Activated CD4-positive, alpha-beta T cell treated with anti-CD3 and anti-CD28 coated beads, Interleukin-2, amount 50 U/mL, for 48 hours (primary cell): Measurements from ENCODE around the gene NFAT5.
"Not testable (repeated sequence)": the region's sequence is repeated elsewhere in the genome, so short reads cannot be mapped to it uniquely, and the experiment has no call there.

Experiments used
- DNase-seq, 2 experiments: peaks; one replicate each; pipeline ENCODE4 v3.0.0-alpha.2; 2020

NFAT5 gene

DNA sequence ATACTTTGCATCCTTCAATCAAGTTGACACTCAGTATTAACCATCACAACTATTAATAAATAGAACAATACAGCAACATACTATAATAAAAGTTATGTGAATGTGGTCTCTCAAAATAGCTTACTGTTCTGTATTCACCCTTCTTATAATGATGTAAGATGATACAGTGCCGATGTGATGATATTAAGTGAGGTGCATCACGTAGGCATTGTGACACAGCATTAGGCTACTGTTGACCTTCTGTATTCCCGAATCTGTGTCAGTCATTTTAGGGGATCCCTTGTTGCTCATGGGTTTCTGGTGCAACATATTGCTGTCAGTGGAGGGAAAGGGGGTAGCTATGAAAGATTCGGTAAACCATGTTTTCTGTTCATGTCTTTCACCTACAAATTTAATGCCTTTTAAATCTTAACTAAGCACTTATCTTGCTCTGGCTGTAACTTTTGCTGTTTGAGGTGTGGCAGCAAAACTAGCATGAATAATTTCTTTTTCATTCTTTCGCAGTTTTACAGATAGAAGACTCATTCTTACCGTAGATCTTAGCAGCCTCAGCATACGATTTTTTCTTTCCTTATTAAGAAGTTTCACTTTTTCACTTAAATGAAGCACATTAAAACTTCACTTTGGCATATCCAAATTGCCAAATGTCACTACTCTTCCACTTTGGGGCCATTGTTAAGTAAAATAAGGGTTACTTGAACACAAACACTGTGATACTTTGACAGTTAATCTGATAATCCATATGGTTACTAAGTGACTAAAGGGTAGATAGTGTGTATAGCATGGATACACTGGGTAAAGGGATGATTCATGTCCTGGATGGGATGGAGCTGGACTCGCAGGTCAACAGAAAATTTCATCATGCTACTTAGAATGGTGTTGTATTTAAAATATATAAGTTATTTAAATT is 29.6 kb downstream of the NFAT5 start:
- no peak for DNase-seq

DNA sequence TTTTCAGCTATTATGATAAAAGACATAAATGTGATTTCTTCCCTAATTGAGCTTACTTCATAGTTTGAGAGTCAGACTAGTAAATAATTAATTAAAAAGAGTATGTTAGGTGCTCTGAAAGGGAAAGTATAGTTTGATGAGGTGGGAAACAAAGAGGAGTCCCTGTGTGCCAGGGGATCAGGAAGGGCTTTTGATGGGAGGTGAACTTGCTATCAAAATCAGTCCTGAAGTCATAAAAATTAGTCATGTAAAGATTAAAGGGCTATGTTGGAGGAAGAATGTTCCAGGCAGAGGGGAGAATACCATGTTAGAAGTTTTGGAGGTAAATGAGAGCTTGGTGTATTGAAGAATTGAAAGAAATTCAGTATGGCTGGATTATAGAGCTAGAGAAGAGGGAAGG is 31.0 kb downstream of the NFAT5 start:
- no peak for DNase-seq

DNA sequence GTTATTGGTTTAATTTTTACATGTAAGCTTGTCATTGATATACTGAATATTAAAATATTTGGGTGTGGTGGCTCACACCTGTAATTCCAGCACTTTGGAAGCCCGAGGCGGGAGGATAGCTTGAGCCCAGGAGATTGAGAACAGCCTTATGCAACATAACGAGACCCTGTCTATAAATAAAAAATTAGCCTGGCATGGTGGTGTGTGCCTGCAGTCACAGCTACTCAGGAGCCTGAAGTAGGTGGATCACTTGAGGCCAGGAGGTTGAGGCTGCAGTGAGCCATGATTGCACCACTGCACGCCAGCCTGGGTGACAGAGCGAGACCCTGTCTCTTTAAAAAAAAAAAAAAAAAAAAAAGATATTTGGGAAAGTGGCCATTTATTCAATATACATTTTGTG is 32.3 kb downstream of the NFAT5 start:
- DNase-seq = no peak

DNA sequence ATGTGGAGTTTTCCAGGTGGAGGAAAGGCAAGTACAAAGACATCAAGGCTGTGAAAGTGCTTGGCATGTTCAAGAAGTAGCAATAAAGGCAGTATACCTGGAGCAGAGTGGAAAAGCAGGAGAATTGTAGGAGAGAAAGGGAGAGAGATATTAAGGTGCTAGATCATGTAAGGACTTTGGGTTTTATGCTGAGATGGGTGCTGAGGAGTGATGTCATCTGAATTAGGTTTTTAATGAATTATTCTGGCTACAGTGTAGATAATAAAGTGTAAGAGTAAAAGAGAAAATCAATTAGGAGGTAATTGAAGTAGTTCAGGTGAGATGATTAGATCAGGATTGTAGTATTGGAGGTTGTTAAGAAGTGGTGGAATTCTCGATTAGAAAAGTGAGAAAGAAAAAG is 34.0 kb downstream of the NFAT5 start:
- DNase-seq = no peak

DNA sequence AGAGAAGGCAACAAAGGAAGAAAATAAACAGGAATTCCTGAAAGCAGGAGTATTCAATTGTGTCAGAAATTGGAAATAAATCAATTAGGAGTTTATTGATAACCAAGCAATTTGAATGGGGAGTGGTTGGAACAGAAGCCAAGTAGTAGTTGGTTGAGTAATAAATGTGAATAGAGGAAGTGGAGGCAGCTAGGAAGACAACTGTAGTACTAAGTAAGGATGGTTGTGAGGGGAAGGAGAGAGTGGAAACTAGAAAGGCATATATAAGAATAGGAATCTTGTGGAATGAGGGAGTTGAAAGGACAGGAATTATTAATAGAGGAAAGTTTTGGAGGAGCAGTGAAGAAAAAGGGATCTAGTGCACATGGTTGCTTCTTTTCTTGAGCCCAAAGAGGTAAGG is 34.4 kb downstream of the NFAT5 start:
- DNase-seq = no peak

DNA sequence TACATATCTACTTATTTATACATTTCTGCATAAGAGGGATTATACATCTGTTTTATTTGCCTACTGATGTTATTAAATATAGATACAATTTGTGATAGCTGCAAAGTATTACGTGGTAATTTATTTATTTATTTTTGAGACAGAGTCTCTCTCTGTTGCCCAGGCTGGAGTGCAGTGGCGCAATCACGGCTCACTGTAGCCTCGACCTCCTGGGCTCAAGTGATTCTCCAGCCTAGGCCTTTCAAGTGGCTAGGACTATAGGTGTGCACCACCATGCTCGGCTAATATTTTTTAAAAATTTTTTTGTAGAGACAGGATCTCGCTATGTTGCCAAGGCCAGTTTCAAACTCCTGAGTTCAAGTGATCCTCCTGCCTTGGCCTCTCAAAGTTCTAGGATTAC is 35.5 kb downstream of the NFAT5 start:
- no peak for DNase-seq

DNA sequence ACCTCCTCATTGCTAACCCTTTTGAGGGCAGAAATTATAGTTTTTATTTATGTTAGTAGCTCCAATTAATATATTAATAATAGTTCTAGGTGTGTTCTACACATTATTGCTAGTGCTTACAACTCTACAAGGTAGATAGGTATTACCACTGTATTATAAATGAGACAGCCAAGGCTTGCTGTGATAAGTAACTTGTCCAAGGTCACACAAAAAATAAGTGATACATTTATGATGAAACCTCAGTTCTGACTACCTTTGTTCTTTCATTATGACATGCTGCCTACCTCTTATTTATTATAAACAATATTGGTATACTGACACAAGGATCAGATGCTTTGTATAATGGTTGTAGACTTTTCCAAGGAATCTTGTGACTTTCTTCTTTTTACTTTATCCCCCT is 41.2 kb downstream of the NFAT5 start:
- no peak for DNase-seq

DNA sequence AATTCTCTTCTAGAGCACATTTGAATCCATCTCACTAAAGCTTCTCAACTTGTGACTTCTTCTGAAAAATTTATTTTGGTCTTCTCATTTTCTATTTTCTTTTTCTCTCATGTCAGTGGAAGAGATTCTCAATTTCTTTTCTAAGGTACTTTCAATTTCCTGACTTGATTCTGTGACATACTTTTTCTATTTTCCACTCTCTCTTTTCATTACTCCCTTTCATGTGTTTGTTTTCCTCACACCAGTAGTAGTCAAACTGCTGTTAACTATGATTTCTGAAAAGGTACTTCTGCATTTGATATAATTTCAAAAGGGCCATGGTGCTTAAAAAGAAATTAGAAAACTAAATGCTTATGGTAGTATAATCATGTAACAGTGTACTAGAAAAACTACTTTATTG is 41.9 kb downstream of the NFAT5 start:
- no peak for DNase-seq

DNA sequence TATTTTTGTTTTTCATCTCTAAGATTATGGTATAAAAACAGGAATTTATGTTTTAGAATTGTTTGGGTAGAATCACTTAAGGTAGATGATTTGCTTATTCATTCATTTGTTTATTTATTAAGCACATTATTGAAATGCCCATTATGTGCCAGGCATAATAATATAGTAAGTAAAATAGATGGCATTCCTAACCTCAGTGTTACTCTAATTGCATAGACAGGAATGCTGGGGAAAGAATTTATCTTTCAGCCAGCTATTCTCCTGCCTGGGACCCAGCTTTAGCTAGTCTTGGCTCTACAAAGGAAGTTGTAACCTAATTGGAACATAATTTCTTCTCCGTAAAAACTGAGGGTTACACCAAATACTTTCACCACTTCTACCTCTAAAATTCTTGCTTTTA is 44.6 kb downstream of the NFAT5 start:
- DNase-seq = no peak

DNA sequence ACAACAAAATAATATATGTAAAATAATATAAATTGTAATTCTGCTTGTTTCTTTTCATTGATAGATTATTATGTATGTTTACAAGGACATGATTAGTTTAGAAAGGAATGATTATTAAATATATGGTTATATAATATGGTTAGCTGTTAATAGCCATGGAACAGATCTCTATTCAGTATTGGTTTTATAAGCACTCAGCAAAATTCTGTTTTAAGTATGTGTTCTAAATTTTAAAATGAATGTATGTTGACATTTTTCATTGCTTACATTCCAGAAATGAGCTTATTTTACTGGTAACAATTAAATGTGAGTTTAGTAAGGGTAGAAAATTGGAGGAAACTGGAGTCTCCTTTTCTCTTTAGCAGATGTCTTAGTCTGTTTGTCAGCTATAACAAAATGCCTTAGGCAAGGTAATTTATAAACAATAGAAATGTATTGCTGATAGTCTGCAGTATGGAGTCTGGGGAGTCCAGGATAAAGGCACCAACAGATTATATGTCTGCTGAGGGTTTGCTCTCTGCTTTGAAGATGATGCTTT is 45.4 kb downstream of the NFAT5 start:
- no peak for DNase-seq

DNA sequence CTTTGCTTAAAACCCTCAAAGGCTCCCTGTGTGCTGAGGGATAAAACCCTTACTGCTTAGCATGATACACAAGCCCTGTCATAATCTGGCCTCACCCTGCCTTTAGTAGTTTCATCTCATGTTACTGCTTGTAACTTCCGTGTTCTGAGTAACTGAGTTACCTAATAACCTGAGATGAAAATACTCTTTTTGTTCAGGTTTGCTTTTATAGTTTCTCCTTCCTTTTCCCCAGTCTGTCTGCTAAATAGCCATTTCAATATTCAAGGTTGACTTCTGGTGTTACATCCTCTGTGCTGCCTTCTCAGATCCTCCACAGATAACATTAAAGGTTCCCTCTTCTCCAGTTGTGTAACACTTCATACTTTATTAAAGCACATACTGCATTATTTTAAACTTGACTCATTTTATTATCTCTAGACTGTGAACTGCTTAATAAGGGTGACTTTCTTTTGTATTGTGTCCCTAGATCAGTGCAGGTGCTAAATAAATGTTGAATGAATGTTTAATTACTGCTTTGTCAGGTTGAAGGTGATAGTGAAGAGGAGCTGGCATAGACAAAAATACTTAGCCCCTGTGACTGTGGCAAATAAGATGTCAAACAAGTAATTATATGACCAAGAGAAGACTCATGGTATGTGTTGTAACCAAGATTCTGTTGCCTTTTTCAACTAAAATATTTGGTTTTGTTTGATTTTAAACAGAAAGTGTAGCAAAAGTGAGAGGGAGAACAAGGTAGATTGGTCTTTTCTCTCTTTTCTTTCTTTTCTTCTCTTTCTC is 47.8 kb downstream of the NFAT5 start:
- DNase-seq = no peak

DNA sequence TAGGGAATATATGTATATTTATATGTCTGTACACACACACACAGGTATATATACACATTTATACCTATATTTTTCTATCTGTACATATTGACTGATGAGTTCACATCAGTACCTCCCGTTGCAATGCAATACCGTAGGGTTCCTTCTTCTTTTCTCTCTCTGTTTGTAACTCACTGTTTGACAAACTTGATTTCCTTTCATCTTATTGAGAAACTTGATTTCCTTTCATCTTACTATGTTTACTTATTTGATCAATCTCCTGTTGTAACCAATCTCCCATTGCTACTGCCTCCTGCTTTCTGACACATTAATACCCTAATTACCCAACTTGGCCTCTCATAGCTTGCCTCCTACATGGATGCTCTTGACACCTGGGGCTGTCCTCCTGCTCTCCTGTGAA is 49.8 kb downstream of the NFAT5 start:
- no peak for DNase-seq

DNA sequence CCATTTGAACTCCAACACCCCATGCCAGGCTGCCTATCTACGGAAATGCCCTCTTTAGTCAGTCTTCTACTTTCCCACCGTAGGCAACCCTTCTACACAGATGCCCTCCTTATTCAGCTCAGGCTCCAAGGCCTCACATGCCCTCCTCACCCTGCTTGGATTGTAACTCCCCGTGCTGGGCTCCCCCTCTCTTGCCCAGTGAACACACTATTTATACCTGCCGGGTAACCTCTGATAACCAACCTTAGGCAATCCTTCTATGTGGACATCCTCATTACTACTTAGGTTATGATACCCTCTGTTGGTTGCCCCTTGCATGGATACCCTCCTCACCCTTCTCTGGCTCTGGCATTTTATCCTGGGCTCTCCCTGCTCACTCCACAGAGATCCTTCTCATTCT is 50.3 kb downstream of the NFAT5 start:
- DNase-seq = no peak

DNA sequence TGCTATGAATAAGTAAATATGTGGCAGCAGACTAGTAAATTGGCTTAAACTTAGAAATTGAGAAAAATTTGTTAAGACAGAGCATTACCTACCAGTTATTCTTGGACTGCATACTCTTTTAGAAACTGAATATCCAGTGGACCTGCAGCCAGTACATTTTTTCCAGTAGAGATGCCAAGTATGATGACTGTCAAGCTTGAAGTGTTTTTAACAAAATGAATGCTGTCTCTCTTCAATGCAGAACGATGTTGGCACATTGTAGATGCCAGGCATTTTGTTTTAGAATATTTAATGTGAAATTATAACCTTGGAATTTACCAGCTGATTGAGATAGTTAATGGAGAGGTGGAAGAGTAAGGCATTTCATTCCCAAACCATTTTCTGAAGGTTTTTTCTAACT is 52.5 kb downstream of the NFAT5 start:
- no peak for DNase-seq

DNA sequence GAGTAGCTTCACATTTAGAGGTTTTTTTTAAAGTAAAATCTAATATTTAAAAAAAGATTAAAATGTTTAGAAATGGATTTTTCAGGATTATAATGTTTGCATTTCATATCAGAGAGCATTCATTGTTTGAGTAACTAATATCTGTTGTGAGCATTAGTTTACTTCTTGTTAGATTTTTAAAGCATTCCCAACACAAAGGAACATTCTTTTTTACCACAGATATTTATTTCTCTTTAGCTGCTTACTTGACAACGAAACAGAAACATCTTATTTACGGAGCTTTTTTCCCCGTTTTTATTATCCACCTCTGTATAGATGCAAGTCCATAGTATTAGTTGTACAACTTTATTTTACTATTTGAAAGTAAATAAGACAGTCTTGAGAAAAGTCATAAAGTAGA is 53.0 kb downstream of the NFAT5 start:
- no peak for DNase-seq

DNA sequence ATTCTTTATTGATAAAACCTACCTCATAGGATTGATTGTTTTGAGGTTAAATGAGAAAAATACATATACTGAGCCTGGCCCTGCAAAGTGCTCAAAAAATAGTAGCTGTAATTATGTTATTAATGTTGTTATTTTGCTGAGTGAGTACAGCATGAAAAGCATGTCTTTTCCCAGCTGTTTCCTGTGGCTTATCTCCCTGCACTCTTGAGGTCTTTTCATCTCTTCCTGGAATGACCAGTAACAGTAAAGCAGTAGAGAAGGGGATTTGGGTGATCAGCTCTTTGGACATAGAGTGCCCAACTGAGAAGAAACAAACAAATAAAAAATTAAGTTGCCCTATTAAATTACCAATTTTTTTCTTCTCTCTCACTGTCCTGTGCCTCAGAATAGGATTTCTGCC is 53.7 kb downstream of the NFAT5 start:
- no peak for DNase-seq

DNA sequence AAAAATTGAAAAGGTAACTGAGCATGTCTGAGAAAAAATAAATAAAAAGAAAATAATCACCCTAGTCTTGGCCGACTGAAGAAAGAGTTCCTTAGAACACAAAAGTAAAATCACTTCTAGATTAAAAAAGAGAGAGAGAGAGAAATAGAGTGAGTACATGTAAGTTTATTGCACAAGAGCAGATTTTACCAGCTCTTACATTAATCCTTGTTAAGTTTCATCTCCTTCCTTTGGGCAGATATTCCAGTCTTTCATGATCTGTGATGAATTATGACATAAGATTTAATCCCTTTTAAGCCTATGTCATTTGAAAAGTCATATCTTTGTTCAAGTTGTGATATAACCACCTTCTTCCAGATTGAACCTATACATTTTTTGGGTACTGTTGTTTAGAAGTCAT is 54.8 kb downstream of the NFAT5 start:
- no peak for DNase-seq

DNA sequence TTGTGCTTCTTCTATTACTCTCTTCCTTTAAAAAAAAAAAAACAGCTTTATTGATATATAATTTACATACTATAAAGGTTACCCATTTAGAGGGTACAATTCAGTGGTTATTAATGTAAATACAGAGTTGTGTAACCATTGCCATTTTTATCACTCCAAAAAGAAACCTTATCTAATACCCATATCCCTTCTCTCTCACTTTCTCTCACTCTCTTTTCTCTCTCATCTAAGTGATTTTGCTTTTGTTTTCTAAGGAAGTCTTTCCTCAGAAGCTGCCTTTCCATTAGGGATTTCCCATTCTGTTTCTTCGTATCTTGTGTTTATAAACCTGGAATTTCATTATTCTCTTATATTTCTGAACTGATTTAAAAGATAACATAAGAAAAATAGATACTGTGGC is 55.5 kb downstream of the NFAT5 start:
- no peak for DNase-seq

DNA sequence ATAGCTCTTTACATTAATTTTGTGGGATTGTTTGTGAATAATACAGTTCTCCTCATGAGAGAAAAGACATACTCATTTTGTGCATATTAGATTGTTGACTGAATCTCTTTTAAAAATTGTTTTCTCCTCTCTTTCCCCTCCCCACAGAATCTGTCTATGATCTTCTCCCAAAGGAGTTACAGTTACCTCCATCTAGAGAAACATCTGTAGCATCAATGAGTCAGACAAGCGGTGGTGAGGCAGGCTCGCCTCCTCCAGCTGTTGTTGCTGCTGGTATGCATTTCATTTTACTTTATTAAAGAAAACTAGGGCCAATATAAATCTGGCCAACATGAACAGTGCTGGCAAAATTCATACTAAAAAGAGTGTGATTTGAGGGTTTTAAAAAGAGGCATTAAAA is 60.5 kb downstream of the NFAT5 start:
- no peak for DNase-seq

DNA sequence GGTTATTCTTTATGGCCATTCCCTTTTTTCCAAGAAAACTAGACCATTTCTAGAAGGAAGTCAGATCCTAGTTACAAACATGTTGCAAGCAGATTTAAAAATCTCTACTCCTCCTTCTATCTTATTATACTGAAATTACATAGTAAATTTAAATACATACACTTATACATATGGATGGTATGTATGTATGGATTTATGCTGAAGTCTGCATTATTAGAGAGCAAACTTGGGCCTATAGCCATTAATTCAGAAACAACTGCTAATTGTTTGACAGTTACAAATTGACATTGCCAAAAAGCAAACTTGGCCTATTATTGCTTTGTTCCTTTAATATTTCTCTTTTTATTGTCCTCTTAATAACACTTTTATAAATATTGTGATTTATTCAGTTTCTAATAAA is 67.1 kb downstream of the NFAT5 start:
- DNase-seq = no peak

DNA sequence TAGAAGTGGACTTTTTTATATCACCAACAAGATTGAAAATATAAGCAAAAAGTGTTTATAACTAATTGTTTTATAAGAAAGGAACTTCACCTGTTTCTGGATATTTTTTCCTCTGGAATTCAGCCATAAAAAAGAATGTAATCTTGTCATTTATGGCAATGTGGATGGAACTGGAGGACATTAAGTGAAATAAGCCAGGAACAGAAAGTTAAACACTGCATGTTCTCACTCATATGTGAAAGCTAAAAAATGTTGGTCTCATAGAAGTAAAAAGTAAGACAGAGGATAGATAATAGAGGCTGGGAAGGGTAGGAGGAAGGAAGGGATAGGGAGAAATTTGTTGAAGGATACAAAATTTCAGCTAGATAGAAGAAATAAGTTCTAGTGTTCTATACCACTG is 67.6 kb downstream of the NFAT5 start:
- DNase-seq = no peak

DNA sequence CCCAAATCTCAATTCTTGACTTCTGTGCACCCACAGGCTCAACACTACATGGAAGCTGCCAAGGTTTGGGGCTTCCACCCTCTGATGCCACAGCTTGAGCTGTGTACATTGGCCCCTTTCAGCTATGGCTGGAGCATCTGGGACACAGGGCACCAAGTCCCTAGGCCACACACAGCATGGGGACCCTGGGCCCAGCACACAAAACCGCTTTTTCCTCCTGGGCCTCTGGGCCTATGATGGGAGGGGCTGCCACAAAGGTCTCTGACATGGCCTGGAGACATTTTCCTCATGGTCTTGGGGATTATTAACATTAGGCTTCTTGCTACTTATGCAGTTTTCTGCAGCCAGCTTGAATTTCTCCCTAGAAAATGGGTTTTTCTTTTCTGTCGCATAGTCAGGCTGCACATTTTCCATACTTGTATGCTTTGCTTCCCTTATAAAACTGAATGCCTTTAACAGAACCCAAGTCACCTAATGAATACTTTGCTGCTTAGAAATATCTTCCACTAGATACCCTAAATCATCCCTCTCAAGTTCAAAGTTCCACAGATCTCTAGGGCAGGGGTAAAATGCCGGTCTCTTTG is 70.9 kb downstream of the NFAT5 start:
- not testable (repeated sequence) for DNase-seq

DNA sequence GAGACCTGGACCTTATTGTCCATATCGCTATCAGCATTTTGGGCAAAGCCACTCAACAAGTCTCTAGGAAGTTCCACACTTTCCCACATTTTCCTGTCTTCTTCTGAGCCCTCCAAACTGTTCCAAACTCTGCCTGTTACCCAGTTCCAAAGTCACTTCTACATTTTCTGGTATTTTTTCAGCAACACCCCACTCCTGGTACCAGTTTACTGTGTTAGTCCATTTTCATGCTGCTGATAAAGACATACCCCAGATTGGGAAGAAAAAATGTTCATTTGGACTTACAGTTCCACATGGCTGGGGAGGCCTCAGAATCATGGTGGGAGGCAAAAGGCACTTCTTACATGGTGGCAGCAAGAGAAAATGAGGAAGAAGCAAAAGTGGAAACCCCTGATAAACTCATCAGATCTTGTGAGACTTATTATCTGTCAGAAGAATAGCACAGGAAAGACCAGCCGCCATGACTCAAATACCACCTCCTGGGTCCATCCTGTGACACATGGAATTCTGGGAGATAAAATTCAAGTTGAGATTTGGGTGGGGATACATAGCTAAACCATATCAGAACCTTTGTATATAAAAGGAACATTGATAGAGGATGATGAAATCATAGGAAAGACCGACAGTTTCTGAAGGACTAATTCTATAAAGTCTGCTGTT is 71.6 kb downstream of the NFAT5 start:
- not testable (repeated sequence) for DNase-seq
